GM18505 (cell line): ENCODE measurements around the gene DST.

Experiments
- ATAC-seq: cut with Tn5 transposase; IDR thresholded peaks from one replicate; pipeline ENCODE4 v1.9.1; 2021; ENCODE audit not compliant: unreplicated experiment
- POLR2A ChIP-seq: IDR thresholded peaks from 4 replicates; pipeline ENCODE4 v1.6.1; 2011; ENCODE audit warnings: borderline replicate concordance; ENCODE audit not compliant: insufficient read depth, insufficient read length; ENCODE audit errors: extremely low read depth

Gene DST

GRCh38 chr6:56434606-56435005 is 208.1 kb downstream of the DST start:
- no peak for ATAC-seq
- TF ChIP-seq POLR2A, result no peak

- TF ChIP-seq POLR2A, result no peak
- ATAC-seq, result no peak
Measured at GRCh38 chr6:56433119-56433518, 209.6 kb downstream of the DST start.

- no peak for TF ChIP-seq POLR2A
- no peak for ATAC-seq
Measured at GRCh38 chr6:56432194-56432593, 210.5 kb downstream of the DST start.

- no peak for ATAC-seq
- TF ChIP-seq POLR2A, result no peak
Measured at GRCh38 chr6:56430629-56431600, 211.8 kb downstream of the DST start.

- TF ChIP-seq POLR2A, result no peak
- no peak for ATAC-seq
Measured at GRCh38 chr6:56424542-56425083, 218.1 kb downstream of the DST start.

- no peak for TF ChIP-seq POLR2A
- ATAC-seq, result no peak
Measured at GRCh38 chr6:56424064-56424463, 218.6 kb downstream of the DST start.

- no peak for TF ChIP-seq POLR2A
- no peak for ATAC-seq
Measured at GRCh38 chr6:56420296-56420695, 222.4 kb downstream of the DST start.

GRCh38 chr6:56419191-56419590 is 223.5 kb downstream of the DST start:
- TF ChIP-seq POLR2A, result no peak
- no peak for ATAC-seq

- no peak for ATAC-seq
- TF ChIP-seq POLR2A, result no peak
Measured at GRCh38 chr6:56417823-56418222, 224.9 kb downstream of the DST start.

GRCh38 chr6:56416247-56416646 is 226.4 kb downstream of the DST start:
- ATAC-seq, result no peak
- no peak for TF ChIP-seq POLR2A

- ATAC-seq, result no peak
- no peak for TF ChIP-seq POLR2A
Measured at GRCh38 chr6:56408976-56409375, 233.7 kb downstream of the DST start.
